ENCODE measurements around the gene MAFF. TPM values are rescaled to one million over a fixed set of nuclear protein-coding genes. Genes with fewer than 3 reads are reported as not detected.

Gene MAFF
- total and polyA plus RNA-seq, 8 donors, result 7.0 to 17.1 (median 10.3) TPM

DNA sequence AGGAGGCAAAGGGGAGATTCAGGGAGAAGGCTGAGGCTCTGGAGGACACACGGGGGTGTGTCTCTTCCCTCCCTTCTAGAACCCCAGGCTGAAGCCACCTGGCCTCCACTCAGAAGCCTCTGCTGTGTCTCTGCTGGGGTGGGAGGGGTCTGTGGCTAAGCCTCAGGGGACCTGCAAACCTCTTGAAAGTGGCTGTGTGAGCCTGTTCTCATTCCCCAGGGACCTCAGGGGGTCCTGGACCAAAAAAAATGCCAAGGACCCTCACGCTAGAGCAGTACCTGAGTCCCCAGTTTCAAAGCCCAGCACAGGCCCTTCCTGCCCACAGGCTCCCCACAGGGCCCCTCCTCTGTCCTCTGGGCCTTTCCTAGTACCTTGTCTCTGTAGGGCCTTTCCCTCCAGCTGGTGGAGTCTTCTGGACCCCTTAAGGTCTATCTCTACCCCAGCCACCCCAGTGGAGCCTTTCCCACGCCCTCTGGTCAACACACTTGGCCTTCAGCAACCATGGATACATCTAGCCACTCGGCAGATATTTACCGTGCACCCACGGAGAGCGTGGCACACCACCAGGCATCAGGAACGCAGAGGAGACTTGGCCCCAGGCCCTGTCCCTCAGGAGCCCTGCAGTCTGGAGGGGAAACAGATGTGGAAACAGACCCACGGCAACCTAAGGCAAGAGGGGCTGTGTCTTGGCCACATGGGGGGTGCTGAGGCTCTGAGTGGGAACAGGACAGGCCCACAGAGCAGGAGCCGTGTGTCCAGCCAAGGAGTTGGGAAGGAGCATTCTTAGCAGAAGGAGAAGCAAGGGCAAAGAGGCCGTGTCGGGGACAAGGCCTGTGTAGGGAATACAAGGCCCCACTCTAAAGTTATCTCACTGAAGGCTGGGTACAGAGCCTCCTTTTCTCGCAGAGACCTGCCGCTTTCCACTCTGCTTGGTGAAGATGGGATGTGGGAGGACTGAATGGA is 38.6 kb upstream of the MAFF start:
- no peak overlapping the region for H3K27ac ChIP-seq
- H3K9me3 ChIP-seq, result no peaks in the 10 kb centered on the region
- H3K4me1 ChIP-seq, result no peaks in the 10 kb centered on the region
- TF ChIP-seq, protein P1, sequence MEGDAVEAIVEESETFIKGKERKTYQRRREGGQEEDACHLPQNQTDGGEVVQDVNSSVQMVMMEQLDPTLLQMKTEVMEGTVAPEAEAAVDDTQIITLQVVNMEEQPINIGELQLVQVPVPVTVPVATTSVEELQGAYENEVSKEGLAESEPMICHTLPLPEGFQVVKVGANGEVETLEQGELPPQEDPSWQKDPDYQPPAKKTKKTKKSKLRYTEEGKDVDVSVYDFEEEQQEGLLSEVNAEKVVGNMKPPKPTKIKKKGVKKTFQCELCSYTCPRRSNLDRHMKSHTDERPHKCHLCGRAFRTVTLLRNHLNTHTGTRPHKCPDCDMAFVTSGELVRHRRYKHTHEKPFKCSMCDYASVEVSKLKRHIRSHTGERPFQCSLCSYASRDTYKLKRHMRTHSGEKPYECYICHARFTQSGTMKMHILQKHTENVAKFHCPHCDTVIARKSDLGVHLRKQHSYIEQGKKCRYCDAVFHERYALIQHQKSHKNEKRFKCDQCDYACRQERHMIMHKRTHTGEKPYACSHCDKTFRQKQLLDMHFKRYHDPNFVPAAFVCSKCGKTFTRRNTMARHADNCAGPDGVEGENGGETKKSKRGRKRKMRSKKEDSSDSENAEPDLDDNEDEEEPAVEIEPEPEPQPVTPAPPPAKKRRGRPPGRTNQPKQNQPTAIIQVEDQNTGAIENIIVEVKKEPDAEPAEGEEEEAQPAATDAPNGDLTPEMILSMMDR (IDR thresholded peaks at IDR 0.05), result no peak
- H3K36me3 ChIP-seq, result peaks cover 0 to 4% of the 10 kb centered on the region in 2 donors
- DNase-seq (no peak), ATAC-seq (no peak)
- H3K27me3 ChIP-seq, result no peaks in the 10 kb centered on the region
- intact Hi-C loops (cut with DNase I), result no loop called here
- no peak overlapping the region for H3K4me3 ChIP-seq

DNA sequence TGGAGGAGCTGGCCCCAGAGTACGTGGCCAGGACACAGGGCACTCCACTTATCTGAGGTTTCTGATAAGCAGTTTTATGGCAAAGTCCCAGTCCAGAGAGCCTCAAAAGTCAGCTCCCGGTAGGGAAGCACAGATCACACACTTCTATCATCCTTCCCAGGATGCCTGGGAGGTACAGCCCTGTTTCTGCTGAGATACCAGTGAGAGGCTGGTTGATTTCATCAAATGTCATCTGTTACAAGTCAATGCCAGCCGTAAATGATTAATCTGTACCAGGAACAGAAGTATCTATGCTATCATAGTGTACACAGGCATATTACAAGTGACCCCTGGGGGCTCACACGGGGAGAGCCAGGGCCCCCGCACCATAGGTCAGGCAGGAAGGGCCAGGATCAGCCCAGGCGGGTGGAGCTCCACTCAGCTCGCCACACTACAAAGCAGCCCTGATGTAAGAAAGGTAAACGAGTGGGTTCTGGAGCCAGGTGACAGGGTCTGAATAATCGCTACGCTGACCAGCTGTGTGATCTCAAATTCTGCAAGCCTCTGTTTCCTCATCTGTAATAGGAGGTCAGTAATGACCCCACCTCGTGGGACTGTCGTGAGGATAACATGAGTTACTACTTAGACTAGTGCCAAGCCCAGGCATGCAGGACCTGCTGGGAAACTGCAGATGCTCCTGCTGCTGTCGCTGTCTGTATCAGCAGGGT is 37.8 kb upstream of the MAFF start:
- H3K27ac ChIP-seq, result no peak overlapping the region
- H3K4me3 ChIP-seq, result no peak overlapping the region
- ATAC-seq (no peak), DNase-seq (no peak)
- H3K36me3 ChIP-seq, result peaks cover 0 to 4% of the 10 kb centered on the region in 2 donors
- no peaks in the 10 kb centered on the region for H3K4me1 ChIP-seq
- intact Hi-C loops (cut with DNase I), result no loop called here
- no peaks in the 10 kb centered on the region for H3K27me3 ChIP-seq
- TF ChIP-seq, protein P1 (IDR thresholded peaks at IDR 0.05), result no peak
- H3K9me3 ChIP-seq, result no peaks in the 10 kb centered on the region

DNA sequence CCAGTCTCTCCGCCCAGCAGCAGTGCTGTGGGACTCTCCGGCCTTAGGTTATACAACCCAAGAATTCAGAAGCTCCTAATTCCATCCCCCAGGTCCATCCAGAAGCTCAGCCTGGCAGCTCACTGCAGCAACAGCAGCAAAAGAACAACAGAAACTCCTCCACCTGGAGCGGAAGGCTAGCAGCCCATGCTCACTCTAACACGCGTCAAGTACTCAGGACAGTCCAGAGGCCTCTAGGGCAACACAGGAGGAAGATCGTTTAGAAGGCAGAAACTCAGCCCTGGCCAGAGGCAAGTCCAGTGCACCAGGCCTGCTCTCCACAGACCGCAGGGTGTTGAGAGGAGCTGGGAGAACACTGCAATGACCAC is 37.3 kb upstream of the MAFF start:
- TF ChIP-seq, protein P1 (IDR thresholded peaks at IDR 0.05), result no peak
- no peaks in the 10 kb centered on the region for H3K9me3 ChIP-seq
- H3K4me3 ChIP-seq, result no peak overlapping the region
- peaks cover 0 to 4% of the 10 kb centered on the region in 2 donors for H3K36me3 ChIP-seq
- intact Hi-C loops (cut with DNase I), result no loop called here
- no peak for ATAC-seq
- no peak overlapping the region for H3K27ac ChIP-seq
- H3K27me3 ChIP-seq, result no peaks in the 10 kb centered on the region
- no peak for DNase-seq
- no peaks in the 10 kb centered on the region for H3K4me1 ChIP-seq

DNA sequence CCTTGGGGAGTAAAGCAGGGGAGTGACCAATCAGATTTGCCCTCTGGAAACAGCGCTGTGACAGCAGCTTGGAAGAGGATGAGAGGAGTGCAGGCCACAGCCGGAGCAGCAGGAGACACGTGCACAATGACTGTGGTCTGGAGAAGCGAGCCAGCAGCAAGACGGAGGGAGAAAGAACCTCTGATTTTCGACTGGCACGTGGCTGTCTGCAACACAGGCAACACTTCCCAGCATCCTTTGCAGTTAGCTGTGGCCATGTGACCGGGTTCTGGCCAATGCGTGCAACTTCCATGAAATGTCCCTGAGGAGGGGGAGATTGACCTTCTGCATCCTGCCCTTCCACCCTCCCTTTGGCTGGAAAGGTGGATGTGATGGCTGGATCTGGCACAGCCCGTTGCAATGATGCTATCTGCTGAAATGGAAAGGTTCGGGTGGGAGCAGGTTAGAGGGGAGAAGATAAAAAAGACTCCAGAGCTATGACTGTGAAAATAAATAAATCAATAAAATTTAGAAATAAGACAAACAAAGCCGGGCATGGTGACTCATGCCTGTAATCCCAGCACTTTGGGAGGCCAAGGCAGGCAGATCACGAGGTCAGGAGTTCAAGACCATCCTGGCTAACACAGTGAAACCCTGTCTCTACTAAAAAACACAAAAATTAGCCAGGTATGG is 35.7 kb upstream of the MAFF start:
- Histone ChIP-seq H3K4me3 (no peak overlapping the region), H3K27ac (no peak overlapping the region), H3K36me3 (peaks cover 0 to 4% of the 10 kb centered on the region in 2 donors), H3K27me3 (no peaks in the 10 kb centered on the region), H3K4me1 (no peaks in the 10 kb centered on the region), H3K9me3 (no peaks in the 10 kb centered on the region)
- intact Hi-C loops (cut with DNase I), result no loop called here
- DNase-seq (no peak), ATAC-seq (no peak)
- TF ChIP-seq, protein P1 (IDR thresholded peaks at IDR 0.05), result no peak

Data from left lung (tissue), 10 donors.